Ascending aorta (tissue), 2 donors: ENCODE measurements around the gene ATP5MC2. TPM values are rescaled to one million over a fixed set of nuclear protein-coding genes. Genes with fewer than 3 reads are reported as not detected.
"Not testable (repeated sequence)": the region's sequence is repeated elsewhere in the genome, so short reads cannot be mapped to it uniquely, and the experiment has no call there.

Experiments used
- DNase-seq, 2 donors: peaks; one replicate each; pipeline ENCODE4 v3.0.0-alpha.2; 2019; ENCODE audit warnings: low spot score in 2 of 2
- H3K27ac ChIP-seq, 2 donors: fragments of 200-600 bp; sonication (generic); one replicate each; pipeline ENCODE4 v1.5.1; 2016 to 2017; ENCODE audit warnings: mild to moderate bottlenecking in 1 of 2
- H3K27me3 ChIP-seq: fragments of 200-600 bp; sonication (generic); one replicate; pipeline ENCODE4 v1.5.1; 2017
- H3K36me3 ChIP-seq, 2 donors: fragments of 200-600 bp; sonication (generic); one replicate each; pipeline ENCODE4 v1.5.1; 2016
- H3K4me1 ChIP-seq, 2 donors: fragments of 200-600 bp; sonication (generic); one replicate each; pipeline ENCODE4 v1.5.1; 2016 to 2017; ENCODE audit warnings: mild to moderate bottlenecking in 1 of 2
- H3K4me3 ChIP-seq, 2 donors: fragments of 200-600 bp; sonication (generic); one replicate each; pipeline ENCODE4 v1.5.1; 2016 to 2017; ENCODE audit warnings: mild to moderate bottlenecking in 1 of 2
- H3K9me3 ChIP-seq, 2 donors: fragments of 200-600 bp; sonication (generic); one replicate each; pipeline ENCODE4 v1.5.1; 2016
- CTCF ChIP-seq, 3 experiments: fragments of 200-600 bp in 2 of 3; fragments of 450-650 bp in 1 of 3; sonication (generic) in 2 of 3; IDR thresholded peaks; one replicate each; pipeline ENCODE4 v1.5.1; 2016 to 2019; ENCODE audit warnings: antibody characterized with exemption in 3 of 3, mild to moderate bottlenecking in 1 of 3, moderate library complexity in 1 of 3
- intact Hi-C: fragments of 100-400 bp; cut with DNase I; formaldehyde crosslinking; loops from one replicate; pipeline ENCODE4 v1.15.1; 2023
- total RNA-seq: library from RNA; depleted of rRNA; stranded (reverse); fragments of >200 nt; gene quantifications from one replicate; pipeline ENCODE4 v1.1.0, GENCODE V29; 2016

Gene ATP5MC2
- total RNA-seq, 1 donor from 2014 or later, result 284 TPM

DNA sequence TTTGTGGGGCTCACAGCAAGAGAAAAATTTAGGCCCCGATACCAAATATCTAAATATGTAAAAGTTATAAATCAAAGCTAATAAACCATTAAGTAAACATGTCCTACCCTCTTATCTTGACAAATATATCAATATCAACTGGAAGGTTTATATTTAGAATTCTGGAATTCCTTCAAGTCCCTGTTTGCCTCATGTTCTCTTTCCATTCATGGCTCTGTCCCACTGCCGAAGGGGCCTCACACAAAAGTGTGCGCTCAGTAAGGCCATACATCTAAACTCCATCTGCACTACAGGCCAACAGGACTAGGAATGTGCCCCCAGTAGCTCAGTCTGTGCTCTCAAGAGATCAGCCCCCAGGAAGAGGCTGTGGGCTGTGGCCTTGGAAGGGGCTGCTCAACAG lies 10.6 kb upstream of the ATP5MC2 start:
- no peak for TF ChIP-seq CTCF (IDR thresholded peaks at IDR 0.05)
- Histone ChIP-seq H3K27me3 (no peaks in the 10 kb centered on the region), H3K36me3 (no peaks in the 10 kb centered on the region), H3K4me3 (no peak overlapping the region), H3K4me1 (peaks cover 0 to 5% of the 10 kb centered on the region in 2 donors), H3K27ac (peak overlapping the region in 1 of 2 donors; percentile 13), H3K9me3 (no peaks in the 10 kb centered on the region)
- no peak for DNase-seq
- intact Hi-C loops, result no loop called here

DNA sequence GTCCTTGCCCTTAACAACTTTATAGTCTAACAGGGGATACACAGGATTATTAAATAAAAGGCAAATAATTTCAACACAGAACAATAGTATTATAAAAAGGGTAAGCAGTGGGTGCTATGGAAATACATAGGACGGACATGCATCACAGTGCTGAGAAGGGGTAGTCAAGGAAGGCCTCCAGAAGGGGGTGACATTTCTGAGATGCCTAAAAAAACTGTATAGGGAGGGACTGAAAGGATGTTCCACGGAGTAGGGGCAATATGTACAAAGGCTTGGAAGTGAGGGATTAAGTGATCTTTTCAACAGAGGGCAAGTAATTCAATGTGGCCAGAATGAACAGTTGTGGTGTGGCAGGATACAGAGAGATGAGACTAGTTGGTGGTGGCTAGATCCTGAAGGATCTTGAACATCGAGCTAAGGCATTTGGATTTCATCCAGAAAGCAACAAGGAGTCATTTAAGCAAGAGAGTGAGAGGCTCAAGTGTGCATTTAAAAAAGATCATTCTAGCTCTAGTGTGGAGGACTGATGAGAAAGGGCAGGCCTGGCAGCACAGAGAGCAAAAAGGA lies 8.9 kb upstream of the ATP5MC2 start:
- Histone ChIP-seq H3K9me3 (no peaks in the 10 kb centered on the region), H3K27ac (no peak overlapping the region), H3K4me1 (peaks cover 0 to 5% of the 10 kb centered on the region in 2 donors), H3K36me3 (no peaks in the 10 kb centered on the region), H3K27me3 (no peaks in the 10 kb centered on the region), H3K4me3 (no peak overlapping the region)
- no peak for DNase-seq
- no peak for TF ChIP-seq CTCF (IDR thresholded peaks at IDR 0.05)
- intact Hi-C loops, result no loop called here

DNA sequence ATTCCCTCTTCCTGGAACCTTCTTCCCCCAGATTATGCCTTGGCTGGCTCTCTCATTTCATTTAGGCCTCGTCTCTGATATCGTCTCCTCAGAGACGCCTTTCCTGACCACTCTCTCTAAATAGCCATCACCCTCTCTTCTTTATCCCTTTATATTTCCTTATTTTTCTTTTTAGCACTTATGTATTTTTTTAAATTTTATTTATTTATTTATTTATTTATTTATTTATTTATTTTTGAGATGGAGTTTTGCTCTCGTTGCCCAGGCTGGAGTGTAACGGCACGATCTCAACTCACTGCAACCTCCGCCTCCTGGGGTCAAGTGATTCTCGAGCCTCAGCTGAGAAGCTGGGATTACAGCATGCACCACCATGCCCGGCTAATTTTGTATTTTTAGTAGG lies 8.1 kb upstream of the ATP5MC2 start:
- no peak for DNase-seq
- H3K27ac ChIP-seq, result no peak overlapping the region
- no peaks in the 10 kb centered on the region for H3K27me3 ChIP-seq
- intact Hi-C loops, result no loop called here
- no peaks in the 10 kb centered on the region for H3K9me3 ChIP-seq
- peaks cover 0 to 5% of the 10 kb centered on the region in 2 donors for H3K4me1 ChIP-seq
- no peak for TF ChIP-seq CTCF (IDR thresholded peaks at IDR 0.05)
- no peak overlapping the region for H3K4me3 ChIP-seq
- no peaks in the 10 kb centered on the region for H3K36me3 ChIP-seq

- Histone ChIP-seq H3K27me3 (no peaks in the 10 kb centered on the region), H3K27ac (no peak overlapping the region), H3K4me1 (peaks cover 0 to 5% of the 10 kb centered on the region in 2 donors), H3K9me3 (no peaks in the 10 kb centered on the region), H3K4me3 (no peak overlapping the region), H3K36me3 (no peaks in the 10 kb centered on the region)
- DNase-seq, result no peak
- intact Hi-C loops, result no loop called here
- TF ChIP-seq CTCF (IDR thresholded peaks at IDR 0.05), result no peak
Observed at GRCh38 chr12:53683494-53683893, 7.6 kb upstream of the ATP5MC2 start.

DNA sequence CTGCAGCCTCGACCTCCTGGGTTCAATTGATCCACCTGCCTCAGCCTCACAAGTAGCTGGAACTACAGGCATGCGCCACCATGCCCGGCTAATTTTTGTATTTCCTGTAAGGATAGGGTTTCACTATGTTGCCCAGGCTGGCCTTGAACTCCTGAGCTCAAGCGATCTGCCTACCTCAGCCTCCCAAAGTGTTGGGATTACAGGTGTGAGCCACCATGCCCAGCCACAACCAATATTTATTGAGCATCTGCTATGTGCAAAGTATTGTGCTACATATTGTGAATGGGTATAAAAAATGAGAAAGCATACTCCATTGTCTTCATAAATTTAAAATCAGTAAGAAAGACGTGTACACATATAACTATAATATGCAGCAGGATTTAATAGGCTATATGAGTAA lies 4.2 kb upstream of the ATP5MC2 start:
- DNase-seq, H3K36me3 ChIP-seq, H3K9me3 ChIP-seq, intact Hi-C loops, H3K27ac ChIP-seq, H3K27me3 ChIP-seq, H3K4me3 ChIP-seq: not testable (repeated sequence)
- H3K4me1 ChIP-seq, result peaks cover 3 to 18% of the 10 kb centered on the region in 2 donors

DNA sequence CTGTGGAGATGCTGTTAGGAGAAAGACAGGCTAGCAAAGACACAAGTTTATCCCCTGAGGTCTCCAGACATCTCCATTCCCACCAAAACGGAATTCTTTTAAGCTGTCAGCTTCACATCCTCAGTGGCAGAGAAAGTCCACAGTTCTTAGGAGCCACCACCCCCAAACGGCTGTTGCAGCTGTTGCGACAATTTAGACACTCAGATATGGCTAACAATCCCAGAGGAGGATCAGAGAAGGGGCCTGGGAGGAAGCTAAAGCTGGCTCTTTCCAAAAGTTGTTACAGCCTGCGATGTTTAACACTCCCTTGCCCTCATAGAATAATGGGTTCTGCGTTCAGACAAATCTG lies 1.9 kb upstream of the ATP5MC2 start:
- intact Hi-C loops, result loop anchor here (2.0 to 5.0 kb wide), 2 partner anchors 19 to 115 kb away; no protein-coding TSS in a partner anchor

More for the DNA sequence above, 1.9 kb upstream of the ATP5MC2 start:
- DNase-seq, result no peak
- Histone ChIP-seq H3K9me3 (no peaks in the 10 kb centered on the region), H3K36me3 (peaks cover 6 to 8% of the 10 kb centered on the region in 2 donors), H3K4me1 (peaks cover 7 to 22% of the 10 kb centered on the region in 2 donors), H3K27ac (peak overlapping the region; percentile 95 to 96), H3K4me3 (peak overlapping the region; percentile 74 to 92), H3K27me3 (no peaks in the 10 kb centered on the region)
- no peak for TF ChIP-seq CTCF (IDR thresholded peaks at IDR 0.05)
